HG03045 (cell line): ENCODE results near the gene ECEL1.
"Not testable (repeated sequence)": the region's sequence is repeated elsewhere in the genome, so short reads cannot be mapped to it uniquely, and the experiment has no call there.

ENCODE experiments used
- ATAC-seq: cut with Tn5 transposase; IDR thresholded peaks from one replicate; pipeline ENCODE4 v1.9.1; 2021; ENCODE audit warnings: mild to moderate bottlenecking, moderate library complexity; ENCODE audit not compliant: unreplicated experiment

ECEL1 gene, protein sequence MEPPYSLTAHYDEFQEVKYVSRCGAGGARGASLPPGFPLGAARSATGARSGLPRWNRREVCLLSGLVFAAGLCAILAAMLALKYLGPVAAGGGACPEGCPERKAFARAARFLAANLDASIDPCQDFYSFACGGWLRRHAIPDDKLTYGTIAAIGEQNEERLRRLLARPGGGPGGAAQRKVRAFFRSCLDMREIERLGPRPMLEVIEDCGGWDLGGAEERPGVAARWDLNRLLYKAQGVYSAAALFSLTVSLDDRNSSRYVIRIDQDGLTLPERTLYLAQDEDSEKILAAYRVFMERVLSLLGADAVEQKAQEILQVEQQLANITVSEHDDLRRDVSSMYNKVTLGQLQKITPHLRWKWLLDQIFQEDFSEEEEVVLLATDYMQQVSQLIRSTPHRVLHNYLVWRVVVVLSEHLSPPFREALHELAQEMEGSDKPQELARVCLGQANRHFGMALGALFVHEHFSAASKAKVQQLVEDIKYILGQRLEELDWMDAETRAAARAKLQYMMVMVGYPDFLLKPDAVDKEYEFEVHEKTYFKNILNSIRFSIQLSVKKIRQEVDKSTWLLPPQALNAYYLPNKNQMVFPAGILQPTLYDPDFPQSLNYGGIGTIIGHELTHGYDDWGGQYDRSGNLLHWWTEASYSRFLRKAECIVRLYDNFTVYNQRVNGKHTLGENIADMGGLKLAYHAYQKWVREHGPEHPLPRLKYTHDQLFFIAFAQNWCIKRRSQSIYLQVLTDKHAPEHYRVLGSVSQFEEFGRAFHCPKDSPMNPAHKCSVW

DNA sequence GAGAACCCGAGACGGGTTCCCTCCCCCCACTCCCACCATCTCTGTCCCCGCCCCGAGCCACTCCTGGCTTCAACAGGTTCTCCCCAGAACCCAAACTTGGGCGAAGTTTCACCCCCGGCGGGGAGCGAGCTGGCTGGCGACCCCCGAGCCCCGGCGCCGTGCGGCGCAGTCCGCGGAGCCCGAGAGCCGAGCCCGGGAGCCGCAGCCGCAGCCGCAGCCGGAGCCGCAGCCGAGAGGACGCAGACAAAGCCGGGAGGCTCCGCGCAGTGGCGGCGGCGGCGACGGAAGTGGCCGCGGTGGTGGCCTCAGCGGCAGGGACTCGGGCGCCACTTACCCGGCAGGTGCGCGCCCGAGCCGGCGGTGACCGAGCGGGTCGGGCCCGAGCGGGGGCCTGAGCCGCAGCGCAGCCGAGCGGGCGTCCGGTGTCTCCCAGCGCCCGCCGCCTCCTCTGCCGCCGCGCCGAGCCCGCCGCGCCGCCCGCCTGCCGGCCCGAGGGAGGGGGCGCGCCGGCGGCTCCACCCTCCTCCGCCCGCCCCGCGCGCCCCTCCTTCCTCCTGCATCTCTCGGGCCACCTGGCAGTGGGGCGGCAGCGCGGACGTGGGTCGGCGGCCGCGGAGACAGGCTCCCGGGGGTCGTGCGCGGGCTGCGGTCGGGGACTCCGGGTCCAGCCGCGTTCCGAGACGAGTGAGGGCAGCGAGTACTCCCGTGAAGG lies at the start of gene ECEL1:
ECEL1 (minus strand) TSS at position 450 of the 712 bp plus-strand sequence. CDS start 1,181 bp downstream, outside the sequence.
- no peak for ATAC-seq

- ATAC-seq, result no peak
Measured at GRCh38 chr2:232537079-232537478, 49.4 kb upstream of the ECEL1 start.

DNA sequence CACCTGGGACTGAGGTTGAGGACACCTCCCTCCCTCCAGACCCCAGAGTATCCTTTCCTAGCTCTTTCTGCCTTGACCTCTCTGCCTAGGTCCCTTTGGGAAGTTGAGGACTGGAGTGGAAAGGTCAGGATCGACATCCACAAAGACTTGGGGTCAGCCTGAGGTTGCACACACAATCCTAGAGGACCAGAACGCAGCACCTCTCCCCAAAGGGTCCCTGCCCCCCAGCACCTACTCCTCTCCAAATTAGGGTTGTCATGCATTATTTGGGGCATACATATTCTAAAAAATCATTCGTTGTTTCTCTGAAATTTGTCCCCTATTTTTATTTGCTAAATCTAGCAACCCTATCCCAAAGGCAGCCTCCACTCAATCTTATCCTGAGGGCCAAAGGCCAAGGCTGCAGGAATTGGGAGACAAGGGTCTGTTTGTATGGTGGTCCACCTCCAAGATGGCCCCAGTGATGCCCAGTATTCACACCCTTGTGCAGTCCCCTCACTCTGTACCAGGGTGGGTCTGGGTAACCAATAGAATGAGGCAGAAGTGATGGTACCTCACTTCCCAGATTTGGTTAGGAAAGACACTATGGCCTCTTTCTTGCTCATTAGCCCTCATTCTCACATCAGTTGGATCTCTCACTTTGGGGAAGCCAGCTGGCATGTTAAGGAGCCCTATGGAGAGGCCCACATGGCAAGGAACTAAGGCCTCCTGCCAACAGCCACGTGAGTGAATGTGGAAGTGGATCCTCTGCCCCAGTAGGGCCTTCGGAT lies 48.3 kb upstream of the ECEL1 start:
- ATAC-seq, result no peak

DNA sequence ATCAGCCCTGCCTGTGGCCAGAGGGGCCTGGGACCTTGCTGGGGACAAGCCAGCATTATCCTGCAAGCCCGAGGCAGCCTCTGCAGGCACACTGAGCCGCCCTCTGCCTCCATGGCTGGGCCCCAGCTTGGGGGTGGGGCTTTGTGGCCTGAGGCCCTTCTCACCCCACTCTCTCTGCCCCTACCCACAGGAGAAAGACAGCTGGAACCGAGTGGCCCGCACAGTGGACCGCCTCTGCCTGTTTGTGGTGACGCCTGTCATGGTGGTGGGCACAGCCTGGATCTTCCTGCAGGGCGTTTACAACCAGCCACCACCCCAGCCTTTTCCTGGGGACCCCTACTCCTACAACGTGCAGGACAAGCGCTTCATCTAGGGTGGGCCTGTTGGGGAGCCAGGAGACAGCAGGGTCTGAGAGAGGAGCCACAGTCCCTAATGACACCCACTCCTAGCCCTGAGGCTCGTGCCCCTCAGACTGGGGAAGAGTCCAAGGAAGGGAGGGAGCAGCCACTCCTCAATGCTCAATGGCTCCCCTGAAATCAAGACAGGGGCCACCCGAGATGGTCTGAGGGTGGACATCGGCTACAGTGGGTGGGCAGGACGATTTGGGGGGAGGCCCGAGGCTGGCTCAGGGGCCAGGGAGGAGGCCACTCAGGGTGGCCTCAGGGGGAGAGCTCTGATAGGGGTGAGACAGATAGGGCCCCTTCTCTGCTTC lies 47.5 kb upstream of the ECEL1 start:
- ATAC-seq, result no peak

GRCh38 chr2:232533944-232534710 lies 46.5 kb upstream of the ECEL1 start:
- no peak for ATAC-seq

DNA sequence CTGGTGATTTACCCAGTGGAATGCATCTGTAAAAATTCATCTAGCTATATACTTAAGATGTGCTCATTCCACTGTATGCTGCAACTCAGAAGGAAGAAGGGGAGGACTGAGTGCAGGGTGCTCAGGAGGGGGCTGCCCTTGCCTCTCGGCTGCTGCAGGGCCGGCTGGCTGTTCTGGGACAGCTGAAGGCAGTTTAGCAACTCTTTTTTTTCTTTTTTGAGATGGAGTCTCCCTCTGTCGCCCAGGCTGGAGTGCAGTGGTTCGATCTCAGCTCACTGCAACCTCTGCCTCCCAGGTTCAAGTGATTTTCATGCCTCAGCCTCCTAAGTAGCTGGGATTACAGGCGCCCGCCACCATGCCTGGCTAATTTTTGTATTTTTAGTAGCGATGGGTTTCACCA lies 45.2 kb upstream of the ECEL1 start:
- not testable (repeated sequence) for ATAC-seq

- ATAC-seq, result no peak
Measured at GRCh38 chr2:232532419-232532818, 44.8 kb upstream of the ECEL1 start.

DNA sequence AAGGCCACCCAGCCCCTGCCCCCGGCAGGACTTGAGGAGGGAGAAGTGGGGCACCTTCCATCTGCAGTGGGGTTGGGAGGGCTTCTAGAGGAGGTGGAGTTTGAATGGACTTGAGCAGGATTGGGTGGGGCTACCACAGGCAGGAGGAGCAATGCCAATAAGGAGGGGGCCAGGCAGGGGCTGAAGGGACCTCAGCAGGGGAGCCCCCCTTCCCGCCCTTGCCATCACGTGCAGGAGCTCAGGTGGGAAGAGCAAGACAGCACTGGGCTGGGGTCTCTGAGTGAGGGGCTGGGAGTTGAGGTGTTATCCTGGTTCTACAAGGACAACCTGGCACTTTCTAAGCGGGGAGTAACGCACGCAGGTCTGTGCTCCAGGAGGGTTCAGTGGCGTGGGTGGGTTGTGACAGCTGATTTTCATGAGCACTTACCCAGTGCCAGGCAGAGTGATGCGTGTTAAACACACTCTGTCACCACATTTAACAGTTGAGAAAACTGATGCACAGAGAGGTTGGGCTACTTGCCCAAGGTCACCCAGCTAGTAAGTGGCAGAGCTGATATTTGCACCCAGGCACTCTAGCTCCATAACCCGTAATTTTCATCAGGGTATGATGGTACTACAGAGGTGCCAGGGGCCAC lies 43.1 kb upstream of the ECEL1 start:
- ATAC-seq, result no peak

DNA sequence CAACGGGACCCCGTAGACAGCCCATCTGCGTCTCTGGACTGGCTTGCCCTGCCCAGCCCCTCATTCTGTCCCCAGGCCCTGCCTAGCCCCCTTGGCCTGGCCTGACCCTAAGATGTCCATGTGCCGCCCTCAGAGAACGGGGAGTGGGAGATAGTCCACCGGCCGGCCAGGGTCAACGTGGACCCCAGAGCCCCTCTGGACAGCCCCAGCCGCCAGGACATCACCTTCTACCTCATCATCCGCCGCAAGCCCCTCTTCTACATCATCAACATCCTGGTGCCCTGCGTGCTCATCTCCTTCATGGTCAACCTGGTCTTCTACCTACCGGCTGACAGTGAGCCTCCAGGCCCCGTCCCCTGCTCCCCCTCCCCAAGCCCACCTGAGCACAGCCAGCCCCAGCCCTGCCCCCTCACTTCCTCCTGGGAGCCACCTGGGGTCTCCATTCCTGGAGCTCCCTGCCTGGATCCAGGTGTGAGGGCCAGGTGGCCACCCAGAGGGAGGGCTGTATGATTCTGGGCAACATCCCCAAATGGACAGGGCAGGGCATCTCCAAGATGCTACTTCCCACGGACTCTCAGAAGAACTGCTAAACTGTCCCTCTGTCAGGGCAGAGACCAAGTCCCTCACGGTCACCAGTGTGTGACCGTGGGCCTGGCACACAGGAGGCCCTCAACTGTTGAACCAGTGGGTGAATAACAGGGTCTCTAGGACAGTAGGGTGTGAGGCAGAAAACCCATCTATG lies 42.3 kb upstream of the ECEL1 start:
- no peak for ATAC-seq

DNA sequence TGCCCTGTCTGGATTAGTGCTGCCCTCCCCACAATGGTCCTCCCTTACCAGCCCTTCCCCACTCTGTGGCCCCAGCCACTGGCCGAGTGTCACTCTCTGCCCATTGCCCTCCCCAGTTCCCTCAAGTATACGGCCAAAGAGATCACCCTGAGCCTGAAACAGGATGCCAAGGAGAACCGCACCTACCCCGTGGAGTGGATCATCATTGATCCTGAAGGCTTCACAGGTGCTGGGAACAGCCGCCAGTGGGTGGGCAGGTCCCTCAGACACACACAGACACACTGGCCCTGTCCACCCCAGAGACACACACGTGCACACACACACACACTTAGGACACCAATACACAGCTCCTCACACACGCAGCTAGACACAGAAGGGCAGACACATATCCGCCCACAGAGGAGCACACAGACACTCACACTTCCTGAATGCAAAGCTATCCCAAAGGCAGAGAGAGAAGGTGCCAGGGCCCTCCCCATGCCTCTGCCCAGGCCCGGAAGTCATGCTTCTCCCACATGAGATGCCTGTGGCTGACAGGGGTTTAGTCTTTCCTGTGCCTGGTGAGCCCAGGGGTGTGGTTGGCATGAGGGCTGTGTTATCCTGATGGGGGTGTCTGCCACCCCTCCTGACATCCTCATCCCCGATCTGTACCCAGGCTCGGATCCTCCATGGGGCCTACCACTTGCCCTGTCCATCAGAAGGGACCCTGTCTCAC lies 41.3 kb upstream of the ECEL1 start:
- no peak for ATAC-seq

DNA sequence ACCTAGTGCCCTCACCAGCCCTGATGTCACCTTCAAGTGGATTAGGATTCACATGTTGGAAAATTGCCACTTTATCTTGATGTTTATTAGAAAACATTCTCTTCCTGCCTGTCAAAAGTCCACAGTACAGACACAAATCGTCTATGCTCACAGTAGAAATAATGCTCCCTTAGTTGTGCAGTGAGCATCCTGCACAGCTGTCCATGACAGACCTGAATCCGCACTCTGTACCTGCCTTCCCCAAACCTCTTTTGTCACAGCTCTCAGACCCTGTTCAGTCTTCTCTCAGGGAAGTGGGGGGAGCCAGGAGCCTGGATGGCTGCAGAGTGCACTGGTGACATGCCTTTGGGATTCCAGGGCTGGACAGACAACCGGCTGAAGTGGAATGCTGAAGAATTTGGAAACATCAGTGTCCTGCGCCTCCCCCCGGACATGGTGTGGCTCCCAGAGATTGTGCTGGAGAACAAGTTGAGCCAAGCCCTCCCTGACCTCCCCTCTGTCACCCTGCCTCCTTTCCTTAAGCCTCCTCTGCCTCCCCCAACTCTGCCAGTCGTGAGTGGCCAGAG lies 40.4 kb upstream of the ECEL1 start:
- ATAC-seq, result no peak

GRCh38 chr2:232526372-232526941 lies 38.8 kb upstream of the ECEL1 start:
- no peak for ATAC-seq

GRCh38 chr2:232525791-232526371 lies 38.2 kb upstream of the ECEL1 start, which contains the start of gene CHRND:
CHRND (plus strand) TSS chr2:232526160; CDS start chr2:232526216, 56 bp downstream.
- no peak for ATAC-seq

- ATAC-seq, result no peak
Measured at GRCh38 chr2:232525199-232525598, 37.6 kb upstream of the ECEL1 start.

- no peak for ATAC-seq
Measured at GRCh38 chr2:232524771-232525170, 37.1 kb upstream of the ECEL1 start.
